DND-41 (cell line): ENCODE measurements around the gene PGRMC2.
A peak's percentile ranks its signal among the peaks of the same experiment; 100 is the strongest.

Source experiments
- ATAC-seq: fragments of 200-7000 bp; cut with Tn5 transposase; 3 replicates; pipeline ENCODE4 v1.9.1; 2021; ENCODE audit warnings: low read depth; ENCODE audit not compliant: insufficient read depth
- DNase-seq: peaks from one replicate; pipeline ENCODE4 v3.0.0-alpha.2; 2020
- H2AFZ ChIP-seq: 2 replicates; pipeline ENCODE4 v1.6.0; 2012; ENCODE audit warnings: low read depth, low read length
- H3K27ac ChIP-seq: 2 replicates; pipeline ENCODE4 v1.5.1; 2012; ENCODE audit warnings: low read length, inconsistent platforms
- H3K27me3 ChIP-seq: fragments of 200-600 bp; sonication (generic); 2 replicates; pipeline ENCODE4 v1.6.0; 2012; ENCODE audit warnings: low read length, mild to moderate bottlenecking, inconsistent platforms; ENCODE audit not compliant: insufficient read depth, poor library complexity
- H3K36me3 ChIP-seq: 2 replicates; pipeline ENCODE4 v1.5.1; 2012; ENCODE audit warnings: low read length, inconsistent platforms; ENCODE audit not compliant: insufficient read depth
- H3K4me1 ChIP-seq: 2 replicates; pipeline ENCODE4 v1.5.1; 2012; ENCODE audit warnings: mild to moderate bottlenecking, low read length; ENCODE audit not compliant: insufficient read depth
- H3K4me2 ChIP-seq: 2 replicates; pipeline ENCODE4 v1.6.0; 2012; ENCODE audit warnings: mild to moderate bottlenecking, moderate library complexity, low read length, inconsistent platforms; ENCODE audit not compliant: insufficient read depth
- H3K4me3 ChIP-seq, 2 experiments: fragments of 200-600 bp in 1 of 2; shearing (Covaris generic) in 1 of 2; 2 replicates each; pipeline ENCODE4 v1.5.1; 2012 to 2016; ENCODE audit warnings: inconsistent platforms in 2 of 2, low read length in 2 of 2, mild to moderate bottlenecking in 2 of 2, low read depth in 1 of 2, moderate library complexity in 1 of 2
- H3K79me2 ChIP-seq: 2 replicates; pipeline ENCODE4 v1.6.0; 2012; ENCODE audit warnings: low read length, inconsistent platforms; ENCODE audit not compliant: insufficient read depth
- H3K9ac ChIP-seq: 2 replicates; pipeline ENCODE4 v1.6.0; 2012; ENCODE audit warnings: low read depth, mild to moderate bottlenecking, inconsistent platforms, low read length, moderate library complexity
- H3K9me3 ChIP-seq: 2 replicates; pipeline ENCODE4 v1.5.1; 2012; ENCODE audit warnings: low read length, moderate library complexity, mild to moderate bottlenecking, inconsistent platforms; ENCODE audit not compliant: insufficient read depth, severe bottlenecking
- H4K20me1 ChIP-seq: 2 replicates; pipeline ENCODE4 v1.6.0; 2012; ENCODE audit warnings: low read length; ENCODE audit not compliant: insufficient read depth
- EZH2 ChIP-seq: IDR thresholded peaks from 3 replicates; pipeline ENCODE4 v1.6.1; 2012; ENCODE audit warnings: borderline replicate concordance, low read depth, mild to moderate bottlenecking, moderate library complexity, low read length, inconsistent platforms; ENCODE audit not compliant: severe bottlenecking
- TF ChIP-seq, protein P1 (sequence below): IDR thresholded peaks from 2 replicates; pipeline ENCODE4 v1.5.1; 2012; ENCODE audit warnings: borderline replicate concordance, low read length, moderate library complexity, mild to moderate bottlenecking; ENCODE audit not compliant: poor library complexity, severe bottlenecking; ENCODE audit errors: extremely low read depth

Gene PGRMC2

GRCh38 chr4:128298852-128299251 is 11.2 kb upstream of the PGRMC2 start:
- H3K9me3 ChIP-seq, result no peaks in the 10 kb centered on the region
- H4K20me1 ChIP-seq, result no peaks in the 10 kb centered on the region
- no peaks in the 10 kb centered on the region for H3K27me3 ChIP-seq
- H2AFZ ChIP-seq, result no peak overlapping the region
- H3K9ac ChIP-seq, result no peak overlapping the region
- no peaks in the 10 kb centered on the region for H3K36me3 ChIP-seq
- no peak overlapping the region for H3K4me2 ChIP-seq
- ATAC-seq (peak; percentile 66; the same call in 2 of the 3 replicates), DNase-seq (no peak)
- H3K4me1 ChIP-seq, result no peaks in the 10 kb centered on the region
- no peak overlapping the region for H3K4me3 ChIP-seq
- no peak overlapping the region for H3K27ac ChIP-seq
- no peaks in the 10 kb centered on the region for H3K79me2 ChIP-seq
- TF ChIP-seq, protein P1, sequence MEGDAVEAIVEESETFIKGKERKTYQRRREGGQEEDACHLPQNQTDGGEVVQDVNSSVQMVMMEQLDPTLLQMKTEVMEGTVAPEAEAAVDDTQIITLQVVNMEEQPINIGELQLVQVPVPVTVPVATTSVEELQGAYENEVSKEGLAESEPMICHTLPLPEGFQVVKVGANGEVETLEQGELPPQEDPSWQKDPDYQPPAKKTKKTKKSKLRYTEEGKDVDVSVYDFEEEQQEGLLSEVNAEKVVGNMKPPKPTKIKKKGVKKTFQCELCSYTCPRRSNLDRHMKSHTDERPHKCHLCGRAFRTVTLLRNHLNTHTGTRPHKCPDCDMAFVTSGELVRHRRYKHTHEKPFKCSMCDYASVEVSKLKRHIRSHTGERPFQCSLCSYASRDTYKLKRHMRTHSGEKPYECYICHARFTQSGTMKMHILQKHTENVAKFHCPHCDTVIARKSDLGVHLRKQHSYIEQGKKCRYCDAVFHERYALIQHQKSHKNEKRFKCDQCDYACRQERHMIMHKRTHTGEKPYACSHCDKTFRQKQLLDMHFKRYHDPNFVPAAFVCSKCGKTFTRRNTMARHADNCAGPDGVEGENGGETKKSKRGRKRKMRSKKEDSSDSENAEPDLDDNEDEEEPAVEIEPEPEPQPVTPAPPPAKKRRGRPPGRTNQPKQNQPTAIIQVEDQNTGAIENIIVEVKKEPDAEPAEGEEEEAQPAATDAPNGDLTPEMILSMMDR, result peak; percentile 23
- TF ChIP-seq EZH2, result no peak

DNA sequence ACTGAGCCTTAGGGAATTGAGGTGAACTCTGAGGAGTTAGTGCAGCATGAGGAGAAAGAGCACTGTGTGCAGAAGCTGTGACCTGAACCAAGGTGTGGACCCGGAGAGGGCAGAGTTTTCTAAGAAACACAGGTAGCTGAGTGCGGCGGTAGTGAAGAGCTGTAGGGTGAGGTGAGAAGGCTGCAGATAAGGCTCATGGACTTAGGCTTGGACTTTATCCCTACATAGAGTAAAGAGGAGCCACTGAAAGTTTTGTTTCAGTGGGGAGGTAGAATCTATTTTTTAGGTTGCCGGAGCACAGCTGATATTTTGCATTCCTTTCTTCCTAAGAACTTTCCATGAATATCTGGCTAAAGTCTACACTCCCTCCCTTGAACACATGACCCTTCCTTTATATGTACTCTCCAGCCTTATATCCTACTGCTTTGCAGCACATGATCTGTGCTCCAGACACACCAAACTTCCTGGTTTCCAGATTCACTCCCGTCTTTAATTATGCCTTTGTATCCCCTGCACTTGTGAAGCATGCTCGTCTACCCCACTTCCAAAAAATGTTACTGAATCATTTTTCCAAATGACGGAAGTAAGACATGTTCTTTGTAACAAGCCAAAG is 10.6 kb upstream of the PGRMC2 start:
- ATAC-seq, result no peak
- no peaks in the 10 kb centered on the region for H3K9me3 ChIP-seq

DNA sequence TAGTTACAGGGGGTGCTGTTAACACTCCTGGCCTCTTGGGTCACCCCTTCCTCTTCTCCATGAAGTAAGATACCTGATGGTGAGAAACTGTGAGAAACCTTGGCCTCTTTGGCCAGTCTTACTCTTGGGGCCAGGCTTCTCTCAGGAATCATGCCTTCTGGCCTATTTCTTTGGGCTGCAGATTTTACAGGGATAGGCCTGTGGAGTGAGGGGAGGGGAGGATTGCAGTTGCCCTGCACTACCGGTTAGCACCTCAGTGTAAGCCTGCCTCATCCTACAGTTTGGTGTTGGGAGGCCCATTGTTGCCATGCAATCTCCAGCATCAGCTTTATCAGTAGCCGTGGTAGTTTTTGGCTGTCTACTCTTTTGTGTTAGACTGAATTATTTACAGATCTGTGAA is 7.6 kb upstream of the PGRMC2 start:
- ATAC-seq, result no peak
- Histone ChIP-seq H3K4me1 (no peaks in the 10 kb centered on the region), H2AFZ (no peak overlapping the region), H3K9me3 (no peaks in the 10 kb centered on the region), H4K20me1 (no peaks in the 10 kb centered on the region), H3K36me3 (no peaks in the 10 kb centered on the region), H3K27me3 (no peaks in the 10 kb centered on the region), H3K4me3 (no peak overlapping the region), H3K9ac (no peak overlapping the region), H3K79me2 (no peaks in the 10 kb centered on the region), H3K27ac (no peak overlapping the region), H3K4me2 (no peak overlapping the region)
- no peak for DNase-seq
- TF ChIP-seq EZH2, result no peak
- TF ChIP-seq, protein P1, result no peak

More for the DNA sequence above, 10.6 kb upstream of the PGRMC2 start:
- H3K79me2 ChIP-seq, result no peaks in the 10 kb centered on the region
- no peak overlapping the region for H3K4me3 ChIP-seq
- no peak overlapping the region for H2AFZ ChIP-seq
- H3K4me1 ChIP-seq, result no peaks in the 10 kb centered on the region
- no peak for TF ChIP-seq EZH2
- TF ChIP-seq, protein P1, result no peak
- no peaks in the 10 kb centered on the region for H3K27me3 ChIP-seq
- no peak overlapping the region for H3K27ac ChIP-seq
- H4K20me1 ChIP-seq, result no peaks in the 10 kb centered on the region
- H3K36me3 ChIP-seq, result no peaks in the 10 kb centered on the region
- DNase-seq, result no peak
- H3K4me2 ChIP-seq, result no peak overlapping the region
- H3K9ac ChIP-seq, result no peak overlapping the region

- TF ChIP-seq, protein P1, result no peak
- no peak for TF ChIP-seq EZH2
- DNase-seq (no peak), ATAC-seq (no peak)
- Histone ChIP-seq H4K20me1 (no peaks in the 10 kb centered on the region), H3K36me3 (no peaks in the 10 kb centered on the region), H3K79me2 (no peaks in the 10 kb centered on the region), H3K9me3 (no peaks in the 10 kb centered on the region), H3K27me3 (no peaks in the 10 kb centered on the region), H3K9ac (no peak overlapping the region), H3K4me1 (peaks cover 3% of the 10 kb centered on the region; the same call in 1 of the 2 replicates), H3K4me2 (no peak overlapping the region), H3K4me3 (no peak overlapping the region), H3K27ac (no peak overlapping the region), H2AFZ (no peak overlapping the region)
These were observed 6.9 kb upstream of the PGRMC2 start for GRCh38 chr4:128294464-128294863.
